CMK (cell line): ENCODE results near the gene SDHAF3.
A peak's percentile ranks its signal among the peaks of the same experiment; 100 is the strongest.
"Not testable (repeated sequence)": the region's sequence is repeated elsewhere in the genome, so short reads cannot be mapped to it uniquely, and the experiment has no call there.

Experiments used
- DNase-seq: peaks from one replicate; pipeline ENCODE4 v3.0.0-alpha.2; 2010; ENCODE audit warnings: low read depth

SDHAF3 gene

DNA sequence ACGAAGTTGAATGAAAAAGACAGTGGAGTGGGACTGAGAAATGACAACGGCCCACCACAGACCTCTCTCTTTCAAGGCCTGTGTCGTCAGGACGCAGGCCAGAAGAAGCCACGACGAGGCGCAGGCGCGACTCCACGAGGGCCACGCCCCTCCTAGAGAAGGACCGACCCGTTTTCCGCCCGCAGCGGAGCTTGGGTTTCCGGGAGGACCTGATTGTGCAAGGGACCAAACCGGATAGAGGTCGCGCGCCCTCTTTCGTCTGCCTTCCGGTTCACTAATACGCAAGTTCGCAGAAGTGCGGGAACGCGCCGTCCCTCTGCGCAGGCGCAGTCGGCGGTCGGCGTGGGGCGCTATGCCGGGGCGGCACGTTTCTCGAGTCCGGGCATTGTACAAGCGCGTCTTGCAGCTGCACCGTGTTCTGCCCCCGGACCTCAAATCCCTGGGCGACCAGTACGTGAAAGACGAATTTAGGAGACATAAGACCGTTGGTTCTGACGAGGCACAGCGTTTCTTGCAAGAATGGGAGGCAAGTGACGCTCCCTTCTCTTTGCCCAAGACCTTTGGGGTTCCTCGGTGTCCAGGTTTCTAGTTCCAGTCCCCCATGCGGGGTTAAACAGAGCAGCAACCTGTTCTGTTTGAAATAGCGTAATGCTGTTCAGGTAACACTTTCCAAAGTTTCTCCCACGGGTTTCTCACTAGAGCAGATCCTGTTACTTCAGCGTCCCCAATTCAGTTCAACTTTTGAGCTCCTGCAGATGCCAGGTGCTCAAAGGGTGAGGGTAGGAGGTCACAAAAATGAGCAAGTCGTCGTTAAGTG lies at the start of gene SDHAF3:
Gene SDHAF3, plus strand, starts transcription at position 327 of the 817 bp plus-strand sequence. Its CDS starts 26 bp downstream, at position 353.
- peak; percentile 98 for DNase-seq

DNA sequence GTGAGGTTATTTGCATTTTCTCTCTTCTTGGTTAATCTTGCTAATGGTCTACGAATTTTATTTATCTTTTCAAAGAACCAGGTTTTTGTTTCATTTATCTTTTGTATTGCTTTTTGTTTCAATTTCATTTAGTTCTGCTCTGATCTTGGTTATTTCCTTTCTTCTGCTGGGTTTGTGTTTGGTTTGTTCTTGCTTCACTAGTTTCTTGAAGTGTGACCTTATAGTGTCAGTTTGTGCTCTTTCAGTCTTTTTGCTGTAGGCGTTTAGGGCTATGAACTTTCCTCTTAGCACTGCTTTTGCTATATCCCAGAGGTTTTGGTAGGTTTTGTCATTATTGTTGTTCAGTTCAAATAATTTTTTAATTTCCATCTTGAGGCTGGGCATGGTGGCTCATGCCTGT lies 45.5 kb upstream of the SDHAF3 start:
- DNase-seq, result not testable (repeated sequence)

- DNase-seq, result no peak
Measured at GRCh38 chr7:97075928-97076327, 41.6 kb upstream of the SDHAF3 start.

- no peak for DNase-seq
Measured at GRCh38 chr7:97078023-97078969, 39.2 kb upstream of the SDHAF3 start.

- DNase-seq, result no peak
Measured at GRCh38 chr7:97079300-97079699, 38.2 kb upstream of the SDHAF3 start.

- DNase-seq, result no peak
Measured at GRCh38 chr7:97081521-97082300, 35.8 kb upstream of the SDHAF3 start.

- no peak for DNase-seq
Measured at GRCh38 chr7:97088364-97088763, 29.1 kb upstream of the SDHAF3 start.

GRCh38 chr7:97089771-97090170 lies 27.7 kb upstream of the SDHAF3 start:
- no peak for DNase-seq

DNA sequence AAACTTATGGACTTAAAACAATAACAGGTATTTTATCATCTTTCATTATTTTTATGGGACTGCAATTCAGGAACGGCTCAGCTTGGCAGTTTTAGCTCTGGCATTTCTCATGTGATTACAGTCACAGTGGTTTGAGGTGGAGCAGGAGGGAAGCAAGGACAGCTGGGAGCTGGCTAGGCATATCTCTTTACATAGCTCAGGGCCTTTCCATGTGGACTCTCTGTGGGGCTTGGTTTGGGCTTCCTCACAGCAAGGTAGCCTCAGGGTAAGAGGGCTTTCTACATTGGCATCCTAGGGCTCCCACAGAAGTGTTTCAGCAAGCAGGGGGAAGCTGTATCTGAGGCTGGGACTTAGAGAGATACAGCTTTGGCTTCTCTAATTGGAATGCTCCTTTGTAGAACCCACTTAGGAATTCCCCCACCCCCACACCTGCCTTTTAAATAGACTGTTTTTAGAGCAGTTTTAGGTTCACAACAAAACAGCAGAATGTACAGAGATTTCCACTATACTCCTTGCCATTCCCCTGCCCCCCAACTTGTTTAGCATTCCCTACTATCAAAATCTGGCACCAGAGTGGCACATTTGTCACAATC lies 26.6 kb upstream of the SDHAF3 start:
- no peak for DNase-seq

- no peak for DNase-seq
Measured at GRCh38 chr7:97094284-97094930, 23.1 kb upstream of the SDHAF3 start.

GRCh38 chr7:97096037-97096436 lies 21.5 kb upstream of the SDHAF3 start:
- DNase-seq, result no peak

DNA sequence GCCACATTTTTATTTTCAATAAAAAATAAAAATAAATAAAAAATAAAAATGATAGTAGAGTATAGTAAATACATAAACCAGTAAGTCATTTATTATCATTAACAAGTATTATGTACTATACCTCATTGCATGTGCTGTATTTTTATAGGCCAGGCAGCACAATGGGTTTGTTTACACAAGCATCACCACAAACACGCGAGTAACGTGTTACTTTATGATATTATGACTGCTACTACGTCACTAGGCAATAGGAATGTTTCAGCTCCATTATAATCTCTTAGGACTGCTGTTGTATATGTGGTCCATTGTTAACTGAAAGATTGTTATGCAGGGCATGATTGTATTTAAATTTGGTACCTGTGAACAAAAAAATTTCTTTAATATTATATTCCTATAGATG lies 20.8 kb upstream of the SDHAF3 start:
- DNase-seq, result no peak

- DNase-seq, result peak; percentile 45
Measured at GRCh38 chr7:97104719-97105238, 12.7 kb upstream of the SDHAF3 start.

- DNase-seq, result no peak
Measured at GRCh38 chr7:97107192-97107800, 10.2 kb upstream of the SDHAF3 start.

- peak; percentile 80 for DNase-seq
Measured at GRCh38 chr7:97116308-97116707, 1.2 kb upstream of the SDHAF3 start.

DNA sequence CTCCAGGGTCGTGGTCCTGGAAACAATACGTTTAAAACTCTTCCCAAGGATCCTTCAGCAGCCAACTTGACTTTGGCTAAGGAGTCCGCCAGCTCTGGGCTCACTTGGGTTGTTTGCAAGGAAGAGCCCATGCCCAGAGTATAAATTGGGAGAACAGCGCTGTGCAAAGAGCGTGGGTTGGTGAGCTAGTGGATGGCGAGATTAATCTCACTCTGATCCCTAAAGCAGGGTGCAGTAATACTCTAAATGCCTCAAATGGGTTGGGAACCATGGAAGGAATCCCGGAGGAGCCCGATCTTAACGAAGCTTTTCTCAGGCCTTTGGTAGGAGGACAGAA lies 495 bp upstream of the SDHAF3 start:
- DNase-seq, result no peak

GRCh38 chr7:97118306-97118917 lies 914 bp downstream of the SDHAF3 start:
- no peak for DNase-seq

- no peak for DNase-seq
Measured at GRCh38 chr7:97119747-97120146, 2.2 kb downstream of the SDHAF3 start.

- no peak for DNase-seq
Measured at GRCh38 chr7:97120713-97121457, 3.4 kb downstream of the SDHAF3 start.
